Stimulated activated CD8-positive, alpha-beta memory T cell treated with anti-CD3 and anti-CD28 coated beads, Interleukin-12 subunit alpha, Interleukin-12 subunit beta, amount 100 ng/mL, for 1 hour (primary cell): ENCODE results near the gene OSBPL5.

ENCODE experiments used
- DNase-seq: peaks from one replicate; pipeline ENCODE4 v3.0.0-alpha.2; 2020; ENCODE audit warnings: low read depth

OSBPL5 gene

GRCh38 chr11:3163241-3163981 is 1.7 kb downstream of the OSBPL5 start:
- no peak for DNase-seq

GRCh38 chr11:3162410-3163240 is 2.5 kb downstream of the OSBPL5 start:
- no peak for DNase-seq

GRCh38 chr11:3161720-3162409 is 3.2 kb downstream of the OSBPL5 start:
- DNase-seq, result no peak

GRCh38 chr11:3161309-3161708 is 3.8 kb downstream of the OSBPL5 start:
- no peak for DNase-seq

- DNase-seq, result no peak
Measured at GRCh38 chr11:3160252-3161031, 4.7 kb downstream of the OSBPL5 start.

GRCh38 chr11:3159296-3160190 is 5.6 kb downstream of the OSBPL5 start:
- no peak for DNase-seq

- DNase-seq, result no peak
Measured at GRCh38 chr11:3158821-3159220, 6.3 kb downstream of the OSBPL5 start.

- no peak for DNase-seq
Measured at GRCh38 chr11:3158131-3158591, 6.9 kb downstream of the OSBPL5 start.

GRCh38 chr11:3157381-3158130 is 7.6 kb downstream of the OSBPL5 start:
- DNase-seq, result no peak

GRCh38 chr11:3156661-3157311 is 8.3 kb downstream of the OSBPL5 start:
- DNase-seq, result no peak

GRCh38 chr11:3156282-3156660 is 8.8 kb downstream of the OSBPL5 start:
- DNase-seq, result no peak

GRCh38 chr11:3155691-3156258 is 9.3 kb downstream of the OSBPL5 start:
- DNase-seq, result no peak

- DNase-seq, result no peak
Measured at GRCh38 chr11:3155216-3155615, 9.9 kb downstream of the OSBPL5 start.

GRCh38 chr11:3154001-3154599 is 11.0 kb downstream of the OSBPL5 start:
- no peak for DNase-seq

- DNase-seq, result no peak
Measured at GRCh38 chr11:3153291-3153861, 11.7 kb downstream of the OSBPL5 start.

- no peak for DNase-seq
Measured at GRCh38 chr11:3152471-3153110, 12.5 kb downstream of the OSBPL5 start.

- DNase-seq, result no peak
Measured at GRCh38 chr11:3150726-3151125, 14.4 kb downstream of the OSBPL5 start.

GRCh38 chr11:3149852-3150188 is 15.3 kb downstream of the OSBPL5 start:
- no peak for DNase-seq
